GM21576 (cell line): ENCODE results near the gene SERPINH1.

Experiments used
- ATAC-seq: cut with Tn5 transposase; IDR thresholded peaks from one replicate; pipeline ENCODE4 v1.9.1; 2021; ENCODE audit warnings: mild to moderate bottlenecking, moderate library complexity; ENCODE audit not compliant: unreplicated experiment

The SERPINH1 gene

DNA sequence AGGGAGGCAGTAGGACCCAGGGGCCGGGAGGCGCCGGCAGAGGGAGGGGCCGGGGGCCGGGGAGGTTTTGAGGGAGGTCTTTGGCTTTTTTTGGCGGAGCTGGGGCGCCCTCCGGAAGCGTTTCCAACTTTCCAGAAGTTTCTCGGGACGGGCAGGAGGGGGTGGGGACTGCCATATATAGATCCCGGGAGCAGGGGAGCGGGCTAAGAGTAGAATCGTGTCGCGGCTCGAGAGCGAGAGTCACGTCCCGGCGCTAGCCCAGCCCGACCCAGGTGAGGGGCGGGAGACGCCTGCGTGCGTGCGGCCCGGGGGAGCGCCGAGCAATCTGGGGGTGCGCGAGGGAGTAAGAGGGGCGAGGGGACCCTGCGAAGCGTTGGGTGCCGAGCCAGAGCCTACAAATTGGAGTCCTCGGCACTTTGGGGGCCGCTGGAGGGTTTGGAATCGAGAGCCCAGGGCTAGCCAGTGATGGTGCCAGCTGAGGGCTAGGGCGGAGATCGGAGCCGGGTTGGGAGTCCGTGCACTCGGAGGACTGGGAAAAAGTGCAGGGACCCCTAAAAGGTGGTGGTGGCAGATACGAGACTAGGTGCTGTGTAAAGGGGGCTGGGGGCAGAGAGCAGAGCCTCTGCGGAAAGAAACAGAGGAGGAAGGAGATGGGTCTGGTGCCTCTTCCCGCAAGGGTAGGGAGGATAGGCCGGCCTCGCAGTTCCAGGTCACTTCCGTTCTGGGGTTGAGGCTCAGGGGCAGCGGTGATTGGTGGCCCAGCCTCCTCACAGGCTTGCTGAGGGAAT is at the start of gene SERPINH1:
Gene SERPINH1 (plus strand): TSS at position 206 of the 788 bp plus-strand sequence. CDS start 4,097 bp downstream, outside the sequence.
- peak; percentile 73 for ATAC-seq

DNA sequence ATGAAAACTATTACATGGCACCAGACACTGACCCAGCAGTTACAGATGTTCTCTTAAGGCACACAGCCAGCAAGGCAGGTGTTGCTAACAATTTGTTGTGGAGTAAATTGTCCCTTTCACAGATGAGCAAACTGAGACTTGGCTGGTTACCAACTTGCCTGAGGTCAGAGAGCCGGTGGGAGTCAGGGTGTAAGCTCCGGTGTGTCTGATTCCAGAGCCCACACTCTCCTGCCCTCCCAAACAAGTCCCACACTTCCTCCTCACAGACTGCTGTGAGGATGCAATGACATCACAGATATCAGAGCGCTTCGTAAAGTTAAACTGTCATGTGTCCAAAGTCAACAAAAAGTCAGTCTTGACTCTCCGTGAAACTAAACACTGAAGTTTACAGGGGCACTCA is 48.8 kb upstream of the SERPINH1 start:
- ATAC-seq, result no peak

DNA sequence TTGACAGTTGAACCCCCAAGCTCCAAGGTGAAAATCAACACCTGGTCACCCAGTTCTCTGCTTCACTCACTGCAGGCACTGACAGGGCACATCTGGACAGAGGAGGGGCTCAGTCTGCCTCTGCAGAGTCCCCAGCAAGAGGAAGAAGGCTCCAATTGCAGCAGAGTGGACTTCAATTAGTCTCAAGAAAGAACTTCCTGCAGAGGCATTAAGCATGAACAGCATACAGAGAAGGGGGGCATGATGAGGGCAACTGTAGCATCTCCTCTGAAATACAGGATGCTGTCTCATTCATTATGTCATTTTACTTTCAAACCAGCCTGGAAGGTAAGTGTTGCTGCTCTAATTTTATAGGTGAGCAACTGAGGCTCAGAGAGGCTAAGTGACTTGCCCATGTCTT is 47.5 kb upstream of the SERPINH1 start:
- no peak for ATAC-seq

DNA sequence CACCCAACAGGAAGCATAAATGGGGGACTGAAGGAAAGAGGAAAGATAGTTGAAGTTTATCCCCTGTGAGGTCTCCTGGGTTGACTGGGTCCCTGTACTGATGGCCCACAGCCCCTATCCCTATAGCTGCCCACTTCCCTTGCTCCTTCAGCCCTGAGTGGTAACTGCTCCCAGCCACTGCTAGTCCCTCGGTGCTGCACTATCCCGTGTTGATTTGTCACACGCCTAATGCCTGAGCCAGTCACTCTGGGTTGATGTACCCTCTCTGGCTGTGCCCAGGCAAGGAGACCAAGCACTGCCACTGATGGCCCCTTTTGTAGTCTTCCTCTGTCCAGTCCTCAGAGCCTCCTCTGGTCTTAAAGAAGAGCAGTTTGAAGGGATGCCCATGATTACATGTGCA is 45.9 kb upstream of the SERPINH1 start:
- no peak for ATAC-seq

DNA sequence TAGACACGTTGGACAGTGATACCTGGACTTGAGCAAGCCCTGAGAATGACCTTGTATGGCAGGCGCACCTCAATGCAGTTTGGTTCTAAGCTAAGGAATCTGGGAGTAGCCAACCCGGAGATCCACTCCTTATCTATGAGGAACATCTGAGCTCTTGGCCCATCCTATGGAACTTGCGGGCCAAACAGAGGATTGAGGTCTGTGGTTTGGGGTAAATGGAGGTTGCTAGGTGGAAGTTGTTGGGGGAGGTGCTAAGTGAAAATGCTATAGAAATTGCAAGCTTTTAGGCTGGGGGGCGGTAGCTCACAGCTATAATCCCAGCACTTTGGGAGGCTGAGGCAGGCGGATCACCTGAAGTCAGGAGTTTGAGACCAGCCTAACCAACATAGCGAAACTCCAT is 45.2 kb upstream of the SERPINH1 start:
- no peak for ATAC-seq

DNA sequence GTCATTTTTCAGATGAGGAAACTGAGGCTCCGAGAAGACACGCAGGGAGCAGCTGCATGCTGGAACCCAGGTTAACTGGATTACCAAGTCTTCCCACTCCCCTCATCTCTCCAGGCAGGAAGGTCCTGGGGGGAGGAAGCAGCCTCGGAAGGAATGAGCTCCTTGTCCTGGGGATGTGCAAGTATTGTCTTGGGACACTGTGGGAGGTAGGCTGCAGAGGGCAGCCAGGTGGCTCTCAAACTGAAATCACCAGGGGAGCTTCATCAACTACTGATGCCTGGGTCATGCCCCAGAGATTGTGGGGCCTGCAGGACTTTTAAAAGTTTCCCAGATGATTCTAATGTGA is 43.9 kb upstream of the SERPINH1 start:
- no peak for ATAC-seq

DNA sequence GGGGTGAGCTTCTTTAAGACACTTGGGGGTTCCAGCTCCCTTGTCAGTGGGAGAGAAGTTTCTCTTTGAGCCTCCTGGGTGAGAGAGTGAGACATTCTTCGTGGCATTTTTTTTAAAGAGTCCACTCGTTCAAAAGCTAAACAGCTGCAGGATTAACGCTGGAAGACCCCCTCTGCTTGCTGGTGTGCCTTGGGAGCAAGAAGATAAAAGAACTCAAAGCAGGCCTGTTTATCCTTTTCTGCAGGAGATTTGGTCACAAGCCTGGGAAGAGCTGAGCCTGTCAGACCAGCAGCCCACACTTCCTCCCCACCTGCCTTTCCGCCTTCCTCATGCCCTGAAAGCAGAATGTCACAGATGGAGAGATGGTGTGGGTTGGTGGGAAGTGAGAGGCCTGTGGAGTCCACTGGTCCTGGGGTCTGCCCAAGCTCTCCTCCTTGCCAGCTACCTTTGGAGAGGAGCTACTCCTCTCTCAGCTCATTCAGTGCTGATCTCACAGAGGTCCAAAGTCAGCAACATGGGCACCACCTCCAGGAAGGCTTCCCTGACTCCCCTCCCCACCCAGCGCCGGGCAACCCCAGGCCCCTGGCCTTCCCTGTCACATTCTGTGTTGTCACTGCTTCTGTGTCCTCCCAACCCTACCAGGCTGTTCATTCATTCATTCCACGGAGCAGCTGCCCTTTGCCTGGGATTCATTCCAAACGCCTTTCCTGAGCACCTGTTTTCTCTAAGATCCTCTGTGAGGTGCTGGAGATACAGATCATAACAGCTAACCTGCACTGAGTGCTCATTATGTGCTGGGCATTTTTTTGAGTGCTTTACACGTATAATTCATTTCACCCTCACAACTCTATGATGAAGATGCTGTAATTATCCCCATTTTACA is 43.0 kb upstream of the SERPINH1 start:
- no peak for ATAC-seq

DNA sequence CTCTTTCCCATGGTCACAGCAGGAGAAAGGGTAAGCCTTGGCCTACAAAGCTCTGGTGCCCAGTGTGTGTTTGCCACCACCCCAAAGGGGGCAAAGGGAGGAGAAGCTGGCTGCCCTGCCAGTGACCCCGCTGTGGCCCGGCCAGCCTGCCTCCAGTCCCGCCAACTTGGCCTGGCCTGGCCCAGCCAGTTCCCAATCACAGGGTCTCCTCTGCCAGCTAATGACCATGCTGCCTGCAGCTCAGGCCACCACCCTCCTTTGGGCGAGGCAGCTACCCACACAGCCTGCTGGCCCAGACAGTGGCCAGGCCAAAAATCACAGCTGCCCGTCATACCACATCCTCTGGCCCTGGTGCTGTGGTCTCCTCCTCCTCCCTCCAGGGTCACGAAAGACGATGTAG is 41.4 kb upstream of the SERPINH1 start:
- no peak for ATAC-seq

DNA sequence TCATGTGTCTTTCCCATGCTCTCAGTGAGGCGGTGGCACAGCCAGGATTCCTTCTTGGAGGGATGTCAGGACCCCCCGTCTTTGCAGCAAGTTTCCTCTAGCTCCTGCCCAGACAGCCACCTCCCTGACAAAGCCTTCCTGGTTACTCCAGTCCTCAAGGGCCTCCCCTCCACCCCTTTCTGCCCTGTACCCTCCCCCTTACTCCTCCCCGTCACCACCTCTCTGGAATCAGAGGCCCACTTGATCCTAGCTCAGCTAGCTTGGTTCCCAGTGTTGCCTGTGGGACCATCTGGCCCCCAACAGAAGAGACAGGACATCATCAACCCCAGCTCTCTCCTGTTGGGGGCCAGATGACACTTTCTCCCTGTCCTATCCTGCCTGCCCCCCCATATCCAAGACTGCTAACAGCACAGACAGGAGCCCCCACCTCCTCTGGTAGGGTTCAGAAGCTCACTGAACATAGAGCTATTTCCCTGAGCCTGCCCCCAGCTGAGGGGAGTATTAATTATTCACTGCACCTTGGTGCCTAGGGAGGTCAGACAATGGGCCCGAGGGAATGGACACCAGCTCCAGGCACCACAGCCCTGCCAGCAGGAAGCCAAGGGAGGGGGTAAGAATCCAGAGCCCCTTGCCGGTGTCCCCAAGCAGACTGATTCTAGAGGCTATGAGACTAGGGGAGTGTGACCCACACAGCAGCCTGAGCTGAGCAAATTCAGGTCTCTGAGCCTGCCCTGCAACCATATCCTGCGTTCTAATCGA is 39.6 kb upstream of the SERPINH1 start:
- no peak for ATAC-seq

DNA sequence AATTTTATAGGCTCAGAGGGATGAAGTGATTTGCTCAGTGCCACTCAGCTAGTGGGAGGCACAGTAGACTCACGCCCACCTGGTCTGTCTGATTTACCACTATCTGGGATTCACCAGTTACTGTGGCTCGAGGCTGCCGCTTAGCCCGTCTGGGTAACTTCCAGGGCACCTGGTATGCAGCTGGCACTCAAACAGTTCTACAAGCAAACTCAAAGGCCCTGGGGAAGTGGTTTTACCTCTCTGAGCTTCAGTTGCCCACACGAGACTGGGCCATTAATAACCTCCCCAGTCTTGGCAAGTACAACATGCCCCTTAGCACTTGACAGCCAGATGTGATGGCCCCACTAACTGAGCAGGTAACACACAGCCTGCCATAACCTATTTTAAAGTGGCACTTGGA is 38.9 kb upstream of the SERPINH1 start:
- ATAC-seq, result no peak

DNA sequence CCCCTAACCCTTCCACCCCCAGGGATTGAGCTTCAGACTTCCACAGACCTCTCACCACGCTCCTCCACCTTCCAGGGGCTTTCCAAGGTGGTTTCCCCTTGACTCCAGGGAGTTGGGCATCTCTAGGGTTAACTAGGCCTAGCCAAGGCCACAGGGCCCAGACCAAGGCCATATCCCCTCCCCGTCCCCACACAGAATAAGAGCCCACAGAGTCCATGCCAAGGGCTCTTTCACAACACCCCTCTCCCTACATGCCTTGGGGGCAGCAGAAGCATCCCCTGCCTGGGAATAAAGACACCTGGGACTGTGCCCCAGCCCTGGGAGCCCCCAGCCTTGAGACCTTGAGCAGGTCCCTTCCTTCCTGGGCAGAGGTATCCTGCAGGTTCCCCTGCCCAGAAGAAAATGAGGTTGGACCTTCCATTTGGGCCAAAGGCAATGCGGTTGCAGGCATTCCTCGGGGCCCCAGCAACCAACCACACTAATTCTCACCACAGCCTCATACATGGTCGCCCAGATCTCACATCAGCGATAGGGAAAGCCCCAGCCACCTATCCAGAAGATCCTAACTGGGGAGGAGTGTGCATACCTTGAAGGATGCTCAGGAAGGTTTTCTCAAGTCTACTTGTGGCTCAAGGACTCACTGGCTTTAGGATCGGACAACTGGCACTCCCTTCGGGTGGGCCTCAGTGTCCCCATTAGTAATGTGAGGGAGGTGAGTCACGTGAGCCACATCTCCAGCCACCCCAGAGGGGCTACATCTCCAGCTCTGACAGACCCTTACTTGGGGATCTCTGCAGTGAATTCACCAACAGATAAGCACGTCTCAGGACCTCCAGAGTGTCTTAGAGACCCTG is 38.0 kb upstream of the SERPINH1 start:
- no peak for ATAC-seq

DNA sequence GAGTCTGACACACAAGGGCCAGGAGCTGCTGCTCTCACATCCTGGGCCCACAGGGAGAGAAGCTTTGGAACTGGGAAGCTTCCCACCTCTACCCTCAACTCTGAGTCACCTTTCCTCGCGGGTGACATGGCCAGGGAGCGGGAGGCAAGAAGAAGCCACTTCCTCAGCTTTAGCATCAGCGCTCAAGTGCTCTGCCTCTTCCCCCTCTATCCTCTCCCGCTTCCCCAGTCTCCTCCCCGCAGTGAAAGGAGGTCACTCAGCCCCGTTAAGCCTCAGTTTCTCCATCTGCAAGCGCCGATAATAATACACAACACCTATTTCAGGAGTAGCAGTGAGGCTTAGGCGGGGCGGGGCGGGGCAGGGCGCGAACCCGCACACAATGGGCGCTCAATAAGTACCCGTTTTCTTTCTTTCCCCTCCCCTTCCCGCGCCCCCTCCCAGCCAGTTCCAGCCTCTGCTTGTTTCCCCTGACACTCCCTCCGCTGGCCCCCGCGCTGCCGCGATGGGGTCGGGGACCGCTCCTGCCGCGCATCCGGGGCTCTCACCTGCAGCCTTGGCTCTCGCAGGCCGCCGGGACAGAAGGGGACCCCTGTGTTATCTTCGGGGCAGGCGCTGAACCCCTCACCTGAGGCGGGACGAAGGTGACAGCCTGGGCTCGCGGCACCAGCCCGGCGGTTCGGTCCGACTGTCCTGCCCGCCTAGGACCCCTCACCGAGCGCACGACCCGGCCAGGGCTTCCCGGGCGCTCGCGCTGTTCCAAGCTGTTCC is 37.2 kb upstream of the SERPINH1 start:
- no peak for ATAC-seq

DNA sequence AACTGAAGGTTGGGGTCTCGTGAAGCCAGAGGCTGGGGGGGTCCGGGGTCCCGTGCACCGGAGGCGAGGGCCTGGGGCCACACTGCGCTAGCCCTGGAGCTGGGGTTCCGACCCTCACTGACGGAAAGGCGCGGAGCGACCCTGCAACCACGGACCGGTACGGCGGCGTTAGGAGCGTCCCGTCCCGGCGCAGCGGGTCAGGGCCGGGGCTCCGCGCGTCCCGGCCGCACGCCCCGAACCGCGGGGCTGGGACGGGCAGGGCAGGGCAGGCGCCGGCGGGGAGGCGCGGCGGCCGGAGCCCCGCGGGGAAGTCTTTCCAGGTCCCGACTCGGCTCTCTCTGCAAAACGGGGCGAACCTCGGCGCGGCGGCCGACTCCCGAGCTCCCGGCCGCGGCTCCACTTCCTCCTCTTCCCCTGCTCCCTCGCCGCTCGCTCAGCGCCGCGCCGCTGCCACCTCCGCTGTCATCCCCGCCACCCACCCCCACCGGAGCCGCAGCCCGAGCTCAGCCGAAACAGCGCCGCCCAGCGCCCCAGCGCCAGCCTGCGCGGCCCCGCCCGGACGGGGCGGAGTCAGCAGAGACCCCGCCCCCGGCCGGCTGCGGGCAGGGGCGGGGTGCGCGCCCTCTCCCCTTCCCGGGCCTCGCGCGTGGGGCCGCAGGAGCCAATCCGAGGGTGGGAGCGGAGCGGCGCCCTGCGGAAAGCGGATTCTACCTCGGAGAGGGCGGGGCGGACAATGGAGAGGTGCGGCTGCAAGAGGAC is 36.4 kb upstream of the SERPINH1 start, which contains the start of gene GDPD5:
Gene GDPD5 (minus strand): TSS at position 509 of the 759 bp plus-strand sequence. CDS start 48,206 bp downstream, outside the sequence.
- ATAC-seq, result peak; percentile 67

DNA sequence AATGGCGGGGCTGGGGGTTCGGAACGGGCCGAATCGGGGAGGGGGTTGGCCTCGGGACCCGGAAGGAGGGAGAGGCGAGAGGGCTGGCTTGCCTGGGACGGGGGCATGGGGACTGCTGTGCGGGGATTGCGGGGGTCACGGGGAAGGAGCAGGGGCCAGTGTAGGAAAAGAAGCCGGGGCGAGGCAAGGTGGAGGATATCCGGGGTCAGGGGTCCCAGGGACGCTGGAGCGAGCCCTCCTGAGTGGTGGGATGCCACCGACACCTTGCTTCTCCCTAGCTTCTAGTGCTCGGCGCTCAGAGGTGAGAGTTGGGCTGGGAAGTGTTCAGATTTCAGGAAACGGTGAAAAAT is 35.9 kb upstream of the SERPINH1 start:
- ATAC-seq, result no peak

DNA sequence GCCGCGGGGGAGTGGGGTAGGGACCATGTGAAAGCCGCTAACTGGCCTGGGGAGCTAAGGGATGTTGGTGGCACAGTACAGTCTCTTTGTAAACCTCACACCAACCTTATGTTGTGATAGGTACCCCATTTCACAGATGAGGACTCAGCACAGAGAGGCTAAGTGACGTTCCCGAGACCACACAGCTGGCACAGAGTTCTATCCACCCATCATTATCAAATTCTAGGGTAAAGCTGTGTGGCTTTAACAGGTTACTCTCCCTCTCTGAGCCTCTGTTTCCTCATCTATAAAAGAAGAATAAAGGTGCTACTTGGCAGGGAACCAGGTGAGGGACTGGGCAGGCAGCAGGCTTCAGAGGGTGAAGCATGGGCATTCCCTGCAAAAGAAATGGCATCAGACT is 34.9 kb upstream of the SERPINH1 start:
- no peak for ATAC-seq

DNA sequence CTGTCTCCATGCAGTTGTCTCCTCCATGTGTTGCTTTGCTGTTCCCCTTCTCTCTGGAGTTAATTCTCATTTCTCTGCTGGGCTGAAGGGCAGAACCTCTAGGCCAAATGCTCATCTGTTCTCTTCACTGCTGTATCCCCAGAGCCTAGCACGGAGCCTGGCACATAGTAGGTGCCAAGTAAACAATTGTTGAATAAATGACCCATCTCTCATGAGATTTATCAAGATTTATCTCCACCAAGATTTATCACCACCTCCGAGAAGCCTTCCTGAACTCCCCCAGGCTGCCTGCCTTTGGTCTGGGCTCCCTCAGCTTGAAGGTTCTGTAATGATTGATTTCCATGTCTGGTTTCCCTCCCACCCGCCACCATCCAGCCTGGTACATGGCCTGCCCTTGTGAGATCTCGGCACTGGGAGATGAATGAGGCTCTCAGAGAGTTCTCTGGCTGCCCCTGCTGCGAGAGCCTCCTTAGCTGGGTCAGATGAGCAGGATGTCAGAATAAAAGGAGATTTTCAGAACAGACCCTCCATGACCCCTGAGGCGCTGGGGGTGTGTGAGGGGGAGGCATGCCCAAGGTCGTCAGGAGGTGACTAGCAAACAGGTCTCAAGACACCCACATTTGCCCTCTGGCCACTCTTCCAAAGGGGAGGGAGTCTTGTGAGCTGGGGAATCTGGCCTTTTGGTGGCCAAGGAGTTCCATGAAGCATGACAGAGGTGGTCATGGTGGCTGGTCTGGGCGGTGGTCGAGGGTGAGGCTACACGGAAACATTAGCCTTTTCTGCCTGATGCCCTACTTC is 33.9 kb upstream of the SERPINH1 start:
- ATAC-seq, result no peak

DNA sequence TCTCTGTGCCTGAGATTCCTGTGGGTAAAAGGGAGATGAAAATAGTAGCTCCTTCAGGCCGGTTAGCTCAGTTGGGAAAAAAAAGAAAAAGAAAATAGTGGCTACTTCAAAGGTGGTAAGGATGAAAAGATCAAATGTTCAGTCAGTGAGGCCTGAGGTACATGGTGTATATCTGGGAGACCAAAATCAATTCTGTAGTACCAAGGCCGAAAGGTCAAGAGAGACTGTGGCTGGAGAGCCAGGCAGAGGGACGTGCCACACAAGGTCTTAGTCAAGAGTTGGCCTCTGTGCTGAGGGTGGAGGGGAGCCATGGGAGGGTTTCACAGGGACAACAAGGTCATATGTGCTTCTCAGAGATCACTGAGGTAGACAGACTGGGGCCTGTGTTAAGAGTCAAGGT is 31.5 kb upstream of the SERPINH1 start:
- no peak for ATAC-seq

DNA sequence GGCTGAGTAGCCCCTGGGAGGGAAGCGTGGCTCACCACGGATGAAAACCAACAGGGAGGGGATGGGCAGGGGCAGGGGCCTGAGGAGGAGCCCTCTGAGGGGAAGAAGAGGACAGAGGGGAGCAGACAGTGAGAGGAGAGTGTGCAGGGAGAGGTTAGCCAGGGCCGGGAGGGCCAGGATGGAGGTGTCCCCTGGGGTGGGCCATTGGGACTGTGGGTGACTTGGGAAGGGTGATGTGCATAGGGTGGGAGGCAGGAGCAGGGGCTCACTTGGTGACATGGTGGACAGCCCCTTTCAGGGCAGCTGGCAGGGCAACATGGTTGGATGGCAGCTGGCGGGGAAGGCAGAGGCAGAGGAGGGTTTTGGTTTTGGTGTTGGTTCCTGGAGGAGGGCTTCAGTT is 30.7 kb upstream of the SERPINH1 start:
- ATAC-seq, result no peak
